Spleen (tissue), 11 donors: ENCODE measurements around the gene ATP2B2. TPM values are rescaled to one million over a fixed set of nuclear protein-coding genes. Genes with fewer than 3 reads are reported as not detected.

Experiments
- DNase-seq: peaks from one replicate; pipeline ENCODE4 v3.0.0-alpha.2; 2020
- H3K27ac ChIP-seq, 8 donors: fragments of 200-600 bp; sonication (generic) in 7 of 8; 1 replicate in 4 of 8; 2 replicates in 4 of 8; pipeline versions ENCODE4 v1.5.0 to v1.8.0; 2016 to 2021; ENCODE audit warnings: inconsistent platforms in 4 of 8, mild to moderate bottlenecking in 4 of 8, moderate library complexity in 1 of 8
- H3K27me3 ChIP-seq, 7 donors: fragments of 200-600 bp; sonication (generic) in 6 of 7; replicated peaks in 1 of 7; 1 replicate in 4 of 7; 2 replicates in 3 of 7; pipeline versions ENCODE4 v1.5.0 to v1.8.0; 2016 to 2021; ENCODE audit warnings: inconsistent platforms in 3 of 7, mild to moderate bottlenecking in 1 of 7
- H3K36me3 ChIP-seq, 6 donors: fragments of 200-600 bp; sonication (generic) in 5 of 6; 1 replicate in 4 of 6; 2 replicates in 2 of 6; pipeline versions ENCODE4 v1.5.0 to v1.8.0; 2016 to 2021; ENCODE audit warnings: inconsistent platforms in 2 of 6
- H3K4me1 ChIP-seq, 6 donors: fragments of 200-600 bp; sonication (generic) in 5 of 6; 1 replicate in 3 of 6; 2 replicates in 3 of 6; pipeline versions ENCODE4 v1.5.0 to v1.8.0; 2016 to 2021; ENCODE audit warnings: inconsistent platforms in 3 of 6
- H3K4me3 ChIP-seq, 8 donors: fragments of 200-600 bp; sonication (generic) in 7 of 8; 1 replicate in 4 of 8; 2 replicates in 4 of 8; pipeline versions ENCODE4 v1.5.0 to v1.8.0; 2016 to 2021; ENCODE audit warnings: inconsistent platforms in 4 of 8, mild to moderate bottlenecking in 4 of 8, moderate library complexity in 2 of 8
- H3K9me3 ChIP-seq, 8 donors: fragments of 200-600 bp; sonication (generic) in 7 of 8; 1 replicate in 4 of 8; 2 replicates in 4 of 8; pipeline versions ENCODE4 v1.5.0 to v1.8.0; 2016 to 2021; ENCODE audit warnings: inconsistent platforms in 4 of 8
- CTCF ChIP-seq, 11 experiments: fragments of 200-600 bp in 7 of 11; fragments of 450-650 bp in 4 of 11; sonication (generic) in 4 of 11; IDR thresholded peaks in 8 of 11; conservative IDR thresholded peaks in 3 of 11; 1 replicate in 7 of 11; 2 replicates in 4 of 11; pipeline versions ENCODE4 v1.4.0 to v1.8.0; 2016 to 2021; ENCODE audit warnings: antibody characterized with exemption in 11 of 11, inconsistent platforms in 4 of 11, mild to moderate bottlenecking in 1 of 11
- POLR2A ChIP-seq, 3 donors: fragments of 450-650 bp; IDR thresholded peaks; one replicate each; pipeline ENCODE4 v1.5.1; 2017; ENCODE audit warnings: antibody characterized with exemption in 3 of 3, mild to moderate bottlenecking in 1 of 3
- POLR2AphosphoS5 ChIP-seq, 3 donors: sonication (generic); formaldehyde crosslinking; IDR thresholded peaks; one replicate each; pipeline ENCODE4 v1.5.1; 2017; ENCODE audit warnings: antibody characterized with exemption in 3 of 3
- WGBS, 5 donors: extraction: QIAGEN DNeasy Blood & Tissue Kit in 3 of 5; methylation state at CpG; one replicate each; pipeline versions ENCODE4 v1.1.5 to v1.1.7; 2013 to 2018; 5-methylcytosine and 5-hydroxymethylcytosine counted together
- intact Hi-C: fragments of 100-400 bp; cut with DNase I; formaldehyde crosslinking; loops from one replicate; pipeline ENCODE4 v1.15.0; 2023; ENCODE audit warnings: low total_unique reads
- polyA plus RNA-seq, 3 donors: library from polyadenylated mRNA; stranded (reverse); fragments of 200-250 nt; gene quantifications; one replicate each; pipeline ENCODE4 v1.2.1, GENCODE V29; 2013
- total RNA-seq, 7 donors: library from RNA; depleted of rRNA in 3 of 7; stranded (reverse); fragments of >200 nt in 3 of 7; fragmentation: NEBNext Ultra II Directional in 4 of 7; extraction: Animal tissue kit (Norgen Biotek cat#: 25700) in 4 of 7; gene quantifications; one replicate each; pipeline versions ENCODE4 v1.1.0 to v1.2.1, GENCODE V29; 2016 to 2021
- donor health status: healthy with polysubstance abuse.
- donor health status: DM: no; HTN: no; CAD: no; lungs with moderate emphysema.
- donor health status: DM: no; HTN: no; CAD: no.
- donor health status: Bipolar disorder and iron deficiency.
- donor health status: healthy.
- donor health status: DM: no; HTN: no; CAD: no.
- donor health status: DM: yes; HTN: yes; CAD: no.

ATP2B2 gene
- total and polyA plus RNA-seq, 10 donors = 0.02 to 1.5 (median 0.24) TPM; not detected in 2

- intact Hi-C loops = no loop called here
- no peak overlapping the region for H3K27ac ChIP-seq
- no peaks in the 10 kb centered on the region for H3K27me3 ChIP-seq
- no peaks in the 10 kb centered on the region for H3K9me3 ChIP-seq
- no peak for TF ChIP-seq POLR2A (IDR thresholded peaks at IDR 0.05)
- TF ChIP-seq CTCF (IDR thresholded peaks at IDR 0.05 in 8 of 11, conservative IDR thresholded peaks at IDR 0.05 in 3 of 11) = no peak
- no peak for TF ChIP-seq POLR2AphosphoS5 (IDR thresholded peaks at IDR 0.05)
- no peaks in the 10 kb centered on the region for H3K36me3 ChIP-seq
- DNase-seq = no peak
- no peak overlapping the region for H3K4me3 ChIP-seq
- no peaks in the 10 kb centered on the region for H3K4me1 ChIP-seq
- 88 to 94% (median 92%) methylated on average over 8 of the region's 8 CpGs for WGBS, 5 donors
Observed at GRCh38 chr3:10408680-10409079, 96.7 kb downstream of the ATP2B2 start.

GRCh38 chr3:10407361-10407760 is 98.0 kb downstream of the ATP2B2 start:
- TF ChIP-seq POLR2AphosphoS5 (IDR thresholded peaks at IDR 0.05) = no peak
- no peak for TF ChIP-seq CTCF (IDR thresholded peaks at IDR 0.05 in 8 of 11, conservative IDR thresholded peaks at IDR 0.05 in 3 of 11)
- no peak for TF ChIP-seq POLR2A (IDR thresholded peaks at IDR 0.05)
- intact Hi-C loops = no loop called here
- 63 to 74% (median 72%) methylated on average over 8 of the region's 8 CpGs for WGBS, 5 donors
- H3K27ac ChIP-seq = no peak overlapping the region
- DNase-seq = no peak
- H3K9me3 ChIP-seq = no peaks in the 10 kb centered on the region
- no peak overlapping the region for H3K4me3 ChIP-seq
- no peaks in the 10 kb centered on the region for H3K36me3 ChIP-seq
- H3K4me1 ChIP-seq = no peaks in the 10 kb centered on the region
- H3K27me3 ChIP-seq = no peaks in the 10 kb centered on the region

DNA sequence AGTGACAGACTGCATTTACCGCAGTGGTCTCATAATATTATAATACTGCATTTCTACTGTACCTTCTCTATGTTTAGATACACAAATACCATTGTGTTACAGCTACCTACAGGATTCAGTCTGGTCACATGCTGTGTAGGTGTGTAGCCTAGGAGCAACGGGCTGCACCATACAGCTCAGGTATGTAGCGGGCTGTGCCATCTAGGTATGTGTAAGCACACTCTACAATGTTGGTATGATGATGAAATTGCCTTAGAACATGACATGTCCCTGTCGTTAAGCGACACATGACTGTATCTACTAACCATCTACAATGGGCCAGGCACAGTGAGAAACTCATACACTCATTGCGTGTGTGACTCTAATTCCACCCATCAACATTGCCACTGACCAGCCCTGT is 99.0 kb downstream of the ATP2B2 start:
- WGBS, 5 donors = 75 to 95% (median 92%) methylated on average over 6 of the region's 6 CpGs
- intact Hi-C loops = no loop called here
- H3K27ac ChIP-seq = no peak overlapping the region
- H3K4me3 ChIP-seq = no peak overlapping the region
- TF ChIP-seq POLR2AphosphoS5 (IDR thresholded peaks at IDR 0.05) (no peak), CTCF (IDR thresholded peaks at IDR 0.05 in 8 of 11, conservative IDR thresholded peaks at IDR 0.05 in 3 of 11) (no peak), POLR2A (IDR thresholded peaks at IDR 0.05) (no peak)
- H3K4me1 ChIP-seq = no peaks in the 10 kb centered on the region
- no peaks in the 10 kb centered on the region for H3K27me3 ChIP-seq
- DNase-seq = no peak
- H3K36me3 ChIP-seq = no peaks in the 10 kb centered on the region
- H3K9me3 ChIP-seq = no peaks in the 10 kb centered on the region

DNA sequence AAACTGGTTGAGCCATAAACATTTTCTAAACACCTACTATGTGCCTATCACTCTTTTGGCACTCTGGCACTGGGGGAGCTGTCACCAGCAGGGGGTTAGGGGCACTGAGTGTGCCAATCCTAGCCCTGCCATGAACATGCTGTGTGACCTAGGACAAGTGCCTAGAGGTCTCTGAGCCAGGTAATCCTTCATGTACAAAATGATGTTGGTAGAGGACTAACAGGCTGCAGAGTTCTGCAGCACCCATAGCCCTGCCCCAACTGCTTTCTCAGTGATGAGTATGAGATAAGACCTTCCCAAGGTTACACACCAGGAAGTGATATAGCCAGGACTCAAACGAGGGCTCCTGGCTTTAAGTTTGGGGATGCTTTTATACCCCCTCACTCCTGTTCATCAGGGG is 99.6 kb downstream of the ATP2B2 start:
- intact Hi-C loops = no loop called here
- H3K36me3 ChIP-seq = no peaks in the 10 kb centered on the region
- H3K9me3 ChIP-seq = no peaks in the 10 kb centered on the region
- DNase-seq = no peak
- no peak for TF ChIP-seq POLR2A (IDR thresholded peaks at IDR 0.05)
- no peak for TF ChIP-seq CTCF (IDR thresholded peaks at IDR 0.05 in 8 of 11, conservative IDR thresholded peaks at IDR 0.05 in 3 of 11)
- TF ChIP-seq POLR2AphosphoS5 (IDR thresholded peaks at IDR 0.05) = no peak
- H3K27ac ChIP-seq = no peak overlapping the region
- H3K27me3 ChIP-seq = no peaks in the 10 kb centered on the region
- WGBS, 5 donors = 31 to 59% (median 43%) methylated on average over 1 of the region's 1 CpG
- H3K4me3 ChIP-seq = no peak overlapping the region
- H3K4me1 ChIP-seq = no peaks in the 10 kb centered on the region
